ENCODE data around the gene SLC7A6.

GRCh38 chr16:68328151-68328859, 64.0 kb downstream of the SLC7A6 start:
- TF ChIP-seq CTCF (IDR thresholded peaks at IDR 0.05) (peak; percentile 87), ZFX (IDR thresholded peaks at IDR 0.05; ENCODE audit: borderline replicate concordance) (no peak)
